8988T (cell line): ENCODE measurements around the gene DPEP2.
A peak's percentile ranks its signal among the peaks of the same experiment; 100 is the strongest.
"Not testable (repeated sequence)": the region's sequence is repeated elsewhere in the genome, so short reads cannot be mapped to it uniquely, and the experiment has no call there.

Experiments used
- DNase-seq: peaks from one replicate; pipeline ENCODE4 v3.0.0; 2011

DPEP2 gene

DNA sequence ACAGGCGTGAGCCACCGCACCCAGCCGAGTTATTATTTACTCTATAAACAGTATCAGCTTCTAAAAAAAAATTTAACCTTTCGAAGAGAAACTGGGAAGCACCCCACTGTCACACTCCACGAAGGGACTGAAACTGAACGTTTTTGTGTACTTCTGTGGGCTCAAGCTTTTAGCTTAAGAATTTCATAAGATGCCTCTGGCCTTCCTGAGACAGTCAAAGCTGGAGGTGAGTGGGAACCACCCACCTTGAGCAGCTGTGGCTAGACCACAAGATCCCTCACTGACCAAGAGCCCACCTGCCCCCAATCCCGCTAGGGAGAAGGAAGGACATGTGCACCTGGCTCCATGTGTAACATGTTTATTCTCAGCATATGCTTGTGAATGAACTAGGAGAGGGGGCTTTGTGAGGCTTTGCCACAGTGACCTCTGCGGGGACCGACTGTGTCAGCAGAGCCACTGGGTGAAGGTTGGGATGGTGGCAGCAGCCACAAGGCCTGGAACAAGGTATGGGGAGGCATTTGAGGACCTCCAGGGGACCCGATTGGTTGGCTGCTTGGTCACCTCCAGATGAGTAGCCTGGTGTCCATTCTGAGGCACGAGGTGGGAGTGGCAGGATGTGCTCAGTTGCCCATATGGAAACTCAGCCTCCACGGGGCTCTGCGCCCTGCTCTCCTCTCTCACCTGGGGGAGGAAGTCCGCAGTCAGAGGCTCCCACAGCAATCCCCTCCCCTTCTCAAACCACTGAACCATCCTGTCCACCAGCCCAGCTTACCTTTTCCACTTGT lies 23.8 kb downstream of the DPEP2 start:
- no peak for DNase-seq

DNA sequence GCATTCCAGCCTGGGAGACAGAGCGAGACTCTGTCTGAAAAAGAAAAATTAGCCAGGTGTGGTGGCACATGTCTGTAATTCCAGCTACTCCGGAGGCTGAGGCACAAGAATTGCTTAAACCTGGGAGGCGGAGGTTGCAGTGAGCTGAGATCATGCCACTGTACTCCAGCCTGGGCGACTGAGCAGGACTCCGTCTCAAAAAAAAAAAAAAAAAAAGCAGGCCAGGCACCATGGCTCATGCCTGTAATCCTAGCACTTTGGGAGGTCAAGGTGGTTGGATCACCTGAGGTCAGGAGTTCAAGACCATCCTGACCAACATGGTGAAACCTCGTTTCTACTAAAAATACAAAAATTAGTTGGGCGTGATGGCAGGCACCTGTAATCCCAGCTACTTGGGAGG lies 27.0 kb downstream of the DPEP2 start:
- not testable (repeated sequence) for DNase-seq

DNA sequence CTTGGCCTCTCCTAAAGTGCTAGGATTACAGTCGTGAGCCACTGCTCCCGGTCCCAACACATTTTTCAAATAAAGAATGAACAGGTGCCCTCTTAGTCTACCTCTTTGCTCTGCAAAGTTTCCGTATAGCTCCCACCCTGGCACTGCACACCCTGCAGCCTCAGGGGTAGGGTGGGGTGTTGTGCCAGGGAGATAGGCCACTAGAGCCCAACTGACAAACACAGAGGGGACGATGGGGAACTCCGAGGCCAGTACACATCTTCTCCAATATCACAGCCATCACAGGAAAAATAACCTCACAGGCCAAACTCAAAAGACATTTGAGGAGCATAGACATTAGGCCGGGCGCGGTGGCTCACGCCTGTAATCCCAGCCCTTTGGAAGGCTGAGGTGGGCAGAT lies 28.2 kb downstream of the DPEP2 start:
- no peak for DNase-seq

DNA sequence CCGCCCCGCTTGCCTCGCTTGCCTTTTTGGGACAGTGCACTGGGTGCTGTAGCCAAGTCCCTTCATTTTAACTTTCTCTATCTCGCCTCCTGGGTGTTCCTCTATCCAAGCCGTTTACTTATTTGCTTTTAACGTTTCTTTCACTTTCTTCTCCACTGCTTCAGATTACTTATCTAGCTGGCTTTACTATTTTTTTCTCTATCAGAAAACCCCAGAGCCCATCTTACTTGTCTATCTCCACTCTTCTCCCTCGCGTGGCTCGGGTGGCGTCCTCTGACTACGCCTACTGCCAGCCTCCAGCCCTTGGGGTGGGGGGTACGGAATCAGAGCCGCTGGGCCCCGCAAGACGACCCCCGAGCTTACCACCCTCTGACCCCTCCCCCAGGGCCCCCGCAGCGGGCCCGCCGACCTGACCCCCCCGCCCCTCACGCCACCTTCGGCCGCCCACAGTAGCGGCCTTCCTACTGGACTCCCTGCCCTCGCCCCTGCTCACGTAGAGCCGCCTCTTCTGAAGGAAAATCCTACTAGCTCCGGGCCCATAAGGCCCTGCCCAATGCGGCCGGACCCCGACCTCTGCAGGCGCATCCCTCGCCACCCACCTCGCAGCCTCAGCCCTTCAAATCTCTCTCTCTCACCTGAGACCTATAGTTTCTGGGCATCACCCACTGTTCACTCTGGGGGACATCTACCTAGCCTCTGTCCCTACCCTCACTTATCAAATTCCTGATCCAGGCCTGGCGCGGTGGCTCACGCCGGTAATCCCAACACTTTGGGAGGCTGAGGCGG lies 29.8 kb downstream of the DPEP2 start:
- DNase-seq = no peak

DNA sequence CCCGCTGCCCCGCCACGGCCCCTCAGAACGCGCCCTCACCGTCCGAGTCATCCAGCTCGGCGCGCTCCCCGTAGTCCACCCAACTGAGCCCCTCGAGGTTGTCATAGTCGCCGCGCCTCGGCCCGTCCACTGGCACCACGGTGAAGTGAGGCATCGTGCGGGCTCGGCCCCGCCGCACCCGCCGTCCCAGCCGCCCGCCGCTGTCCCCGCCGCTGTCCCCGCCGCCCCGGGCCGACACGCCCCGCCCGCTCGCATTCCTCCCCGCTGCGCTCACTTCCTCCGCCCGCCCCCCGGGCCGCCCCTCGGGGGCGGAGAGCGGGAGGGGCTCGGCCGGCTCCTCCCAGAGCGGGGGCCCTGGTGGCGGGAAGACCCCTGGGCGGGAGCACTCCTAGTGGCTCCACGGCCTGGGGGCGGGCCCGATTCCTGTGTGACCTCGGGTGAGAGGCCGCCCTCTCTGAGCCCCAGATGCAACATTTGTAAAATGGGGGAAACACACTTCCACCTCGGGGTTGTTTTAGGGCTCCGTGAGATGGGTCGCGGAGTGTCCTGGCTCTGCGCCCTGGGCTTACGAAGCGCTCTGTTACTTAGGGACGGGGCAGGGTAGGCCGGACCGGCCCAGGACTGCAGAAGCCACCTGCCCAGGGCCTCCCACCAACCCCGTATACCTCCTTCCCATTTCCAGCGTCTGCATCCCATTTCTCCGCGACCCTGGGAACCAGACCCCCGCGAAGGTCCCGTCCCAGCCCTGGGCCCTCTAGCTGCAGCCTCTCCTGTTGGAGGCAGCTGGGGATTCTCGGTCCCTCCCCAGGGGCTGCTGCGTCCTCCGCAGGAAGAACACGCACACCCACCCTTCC lies 30.7 kb downstream of the DPEP2 start, which contains the start of gene SLC12A4:
Gene SLC12A4, minus strand, starts transcription at position 238 of the 854 bp plus-strand sequence. Its CDS starts 84 bp downstream, at position 154.
- peak; percentile 99 for DNase-seq

DNA sequence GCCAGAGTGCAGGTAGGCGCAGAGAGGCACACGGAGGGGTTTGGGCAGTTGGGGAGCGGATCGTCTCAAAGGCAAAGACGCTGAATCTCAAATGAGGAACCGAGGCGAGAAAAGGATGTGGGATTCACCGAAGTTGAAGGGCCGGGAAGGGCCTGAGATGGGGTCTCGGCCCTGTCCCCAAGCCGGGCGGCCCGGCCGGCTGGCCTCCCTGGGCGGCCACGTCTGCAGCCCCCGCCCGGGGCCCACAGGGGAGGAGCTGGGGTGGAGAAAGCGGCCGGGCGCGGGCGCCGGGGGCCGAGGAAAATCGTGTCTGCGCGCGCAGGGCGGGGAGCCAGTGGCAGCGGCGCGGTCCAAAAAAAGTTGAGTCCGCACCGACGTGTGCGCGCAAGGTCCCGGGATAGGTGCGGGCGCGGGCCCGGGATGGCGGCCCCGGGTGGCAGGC lies 31.3 kb downstream of the DPEP2 start:
- no peak for DNase-seq

DNA sequence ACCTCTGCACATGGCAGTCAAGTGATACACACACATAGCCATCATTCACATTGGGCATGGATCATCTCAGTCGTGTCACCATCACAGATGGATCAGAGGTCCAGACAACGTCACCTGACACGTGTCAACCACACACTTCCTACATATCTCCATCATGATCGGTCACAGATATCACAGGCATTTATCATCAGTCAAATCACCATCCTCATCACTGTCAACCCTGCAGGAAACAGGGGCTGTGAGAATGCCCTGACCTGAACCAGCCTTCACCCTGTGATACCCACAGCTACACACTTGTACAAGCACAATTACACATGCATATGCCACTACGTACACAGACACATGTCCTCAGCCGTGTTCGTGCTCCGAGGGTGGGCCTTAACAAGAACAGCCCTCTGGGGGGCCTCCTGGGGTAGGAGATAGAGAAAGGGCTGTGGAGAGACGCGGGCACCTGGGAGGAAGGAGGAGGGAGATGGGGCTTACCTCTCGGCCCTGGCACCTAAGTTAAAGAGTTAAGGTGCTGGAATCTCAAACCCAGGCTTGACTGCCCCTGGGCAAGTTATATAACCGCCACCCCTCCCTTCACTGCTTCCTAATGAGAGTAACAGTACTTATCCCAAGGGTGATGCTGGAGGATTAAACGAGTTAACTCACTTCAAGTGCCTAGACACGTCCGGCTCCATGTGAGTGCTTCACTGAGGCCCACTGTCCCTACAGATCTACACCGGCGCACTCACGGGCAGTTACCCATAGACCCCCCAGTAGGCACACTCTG lies 31.9 kb downstream of the DPEP2 start:
- no peak for DNase-seq

DNA sequence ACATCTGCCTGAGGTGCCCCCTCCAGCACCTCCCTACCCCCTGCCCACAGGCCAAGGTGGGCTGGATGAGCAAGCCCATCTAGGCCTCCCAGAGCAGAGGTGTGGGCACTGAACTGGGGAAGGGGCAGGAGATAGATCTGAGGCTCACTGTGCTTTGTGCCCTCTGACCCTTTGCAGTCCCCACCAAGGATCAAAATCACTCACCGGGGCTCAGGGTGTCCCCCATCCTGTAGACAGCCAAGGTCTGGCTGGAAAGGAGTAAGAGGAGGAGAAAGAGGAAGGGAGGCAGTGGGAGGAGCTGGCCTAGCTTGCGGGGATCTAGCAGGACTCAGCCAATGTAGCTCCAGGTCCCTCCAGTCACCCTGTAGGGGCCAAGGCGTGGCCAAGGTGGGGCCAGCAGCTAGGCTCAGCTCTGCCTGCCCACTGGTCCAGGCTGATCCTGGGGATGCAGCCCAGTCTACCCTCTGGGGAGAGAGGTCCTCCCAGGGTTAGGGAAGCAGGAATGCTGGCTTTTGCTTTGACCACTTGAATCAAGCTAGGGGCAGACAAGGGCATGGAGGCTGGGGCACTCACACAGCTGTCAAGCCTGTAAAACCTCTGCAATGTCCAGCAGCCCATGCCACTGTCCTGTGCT lies 32.6 kb downstream of the DPEP2 start:
- peak; percentile 83 for DNase-seq

DNA sequence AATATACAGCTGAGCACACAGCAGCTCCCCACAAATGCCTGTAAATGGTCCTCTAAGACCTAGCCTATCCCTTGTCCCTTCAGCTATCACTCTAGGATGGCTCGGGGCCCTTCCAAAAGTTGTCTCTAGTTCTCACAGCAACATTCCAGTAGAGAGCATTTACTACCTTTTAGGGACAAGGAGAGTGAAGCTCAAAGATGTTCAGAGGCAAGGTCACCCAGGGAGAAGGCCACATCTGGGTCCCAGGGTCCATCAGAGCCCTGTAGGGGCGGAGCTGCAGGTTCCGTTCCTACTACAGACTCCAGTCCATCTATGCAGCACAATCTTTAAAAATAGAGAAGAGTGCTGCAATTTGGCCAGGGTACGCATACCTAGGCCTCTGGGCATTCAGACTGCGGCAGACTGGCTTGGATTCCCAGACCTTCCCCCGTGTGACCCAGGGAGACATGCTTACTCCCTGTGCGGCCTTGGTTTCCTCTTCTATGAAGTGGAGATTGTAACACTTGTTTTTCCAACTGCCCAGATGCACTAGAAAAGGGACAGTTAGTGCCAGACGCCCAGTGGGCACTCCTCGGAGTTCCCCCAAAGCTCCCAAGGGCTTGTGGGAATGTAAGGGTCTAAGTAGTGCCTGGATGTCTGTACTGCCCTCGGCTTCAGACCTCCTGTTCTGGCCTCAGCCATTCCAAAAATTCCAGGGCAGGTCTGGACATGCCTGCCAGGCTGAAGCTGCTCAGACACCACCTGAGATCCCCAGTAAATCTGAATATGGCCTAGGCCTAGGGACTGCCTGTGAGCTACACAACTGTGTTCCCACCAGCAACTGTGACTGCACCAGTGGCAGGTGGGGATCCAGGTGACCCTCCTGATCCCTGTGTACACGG lies 33.4 kb downstream of the DPEP2 start:
- no peak for DNase-seq

DNA sequence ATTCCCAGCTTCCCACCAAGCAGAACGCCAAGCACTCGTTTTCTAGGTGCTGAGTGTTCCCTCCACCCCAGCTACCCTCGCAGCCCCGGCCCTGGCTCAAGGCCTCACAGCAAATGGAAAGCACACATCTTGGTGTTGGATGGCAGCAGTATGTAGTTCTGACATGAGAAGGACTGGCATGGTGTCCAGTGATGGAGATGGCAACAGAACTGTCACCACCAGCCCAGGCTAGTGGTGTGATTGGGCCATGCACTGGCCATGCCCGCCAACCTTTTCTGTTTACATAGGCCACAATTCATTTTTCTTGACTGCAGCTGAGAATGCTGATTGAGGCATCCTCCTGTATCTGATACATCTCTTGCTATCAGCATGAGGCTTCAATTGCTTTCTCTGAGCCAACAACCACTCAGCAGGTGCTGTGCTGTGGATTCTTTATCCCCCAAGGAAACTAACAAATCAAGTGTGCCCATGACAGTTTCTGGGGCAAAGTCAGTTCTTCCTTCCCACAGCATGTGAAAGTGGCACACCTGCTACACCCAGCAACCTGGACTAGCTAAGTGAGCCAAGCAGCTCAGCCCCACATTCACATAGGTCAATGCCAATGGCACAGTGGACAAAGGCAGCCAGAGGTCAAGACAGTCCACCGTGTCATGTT lies 34.7 kb downstream of the DPEP2 start:
- no peak for DNase-seq

DNA sequence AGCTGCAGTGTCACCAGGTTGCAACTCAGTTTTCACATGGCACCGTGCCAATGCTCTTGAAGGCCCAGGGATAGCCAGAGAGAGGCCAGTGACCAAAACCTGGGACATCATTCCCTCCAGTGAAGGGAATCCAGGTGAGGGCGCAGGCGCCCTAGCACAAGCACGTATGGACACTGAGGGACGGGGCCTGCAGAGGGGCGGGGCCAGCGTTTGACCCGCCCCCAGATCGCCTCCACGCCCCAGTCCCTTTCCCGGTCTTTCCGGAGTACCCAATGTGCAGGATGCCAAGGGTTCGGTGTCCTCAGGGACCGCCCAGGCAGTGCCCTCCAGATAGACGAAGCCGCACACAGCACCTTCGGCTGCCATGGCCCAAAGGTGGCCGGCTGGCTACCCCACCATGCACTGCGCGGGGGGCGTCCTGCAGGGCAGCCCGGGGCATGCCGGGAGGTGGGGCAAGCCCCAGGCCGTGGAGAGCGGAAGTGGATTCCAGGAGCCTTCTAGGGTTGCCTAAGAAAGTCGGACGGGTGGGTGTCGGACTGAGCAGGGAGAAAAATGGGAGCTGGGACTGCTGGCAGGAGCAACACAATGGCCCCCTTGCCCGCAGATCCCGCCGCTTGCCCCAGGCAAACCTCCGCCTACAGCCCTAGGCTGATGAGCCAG lies 35.5 kb downstream of the DPEP2 start:
- DNase-seq = no peak

DNA sequence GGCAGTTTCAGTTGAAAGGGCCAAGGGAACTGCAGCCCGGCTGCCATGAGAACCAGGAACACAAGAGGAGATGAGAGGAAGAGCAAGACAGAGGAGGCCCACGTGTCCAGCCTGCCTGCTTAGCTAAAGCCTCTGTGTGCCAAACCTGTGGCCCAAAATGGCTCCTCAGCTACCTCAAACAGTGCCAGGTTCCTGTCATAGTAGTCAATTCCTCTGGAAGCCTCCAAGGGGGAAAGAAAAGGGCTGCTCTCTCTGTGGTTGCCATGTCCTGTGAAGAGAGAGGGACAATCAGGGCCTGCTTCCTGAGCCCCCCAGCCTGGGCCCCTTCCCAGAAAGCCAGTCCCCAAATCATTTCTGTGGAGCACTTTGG lies 36.0 kb downstream of the DPEP2 start:
- DNase-seq = no peak

DNA sequence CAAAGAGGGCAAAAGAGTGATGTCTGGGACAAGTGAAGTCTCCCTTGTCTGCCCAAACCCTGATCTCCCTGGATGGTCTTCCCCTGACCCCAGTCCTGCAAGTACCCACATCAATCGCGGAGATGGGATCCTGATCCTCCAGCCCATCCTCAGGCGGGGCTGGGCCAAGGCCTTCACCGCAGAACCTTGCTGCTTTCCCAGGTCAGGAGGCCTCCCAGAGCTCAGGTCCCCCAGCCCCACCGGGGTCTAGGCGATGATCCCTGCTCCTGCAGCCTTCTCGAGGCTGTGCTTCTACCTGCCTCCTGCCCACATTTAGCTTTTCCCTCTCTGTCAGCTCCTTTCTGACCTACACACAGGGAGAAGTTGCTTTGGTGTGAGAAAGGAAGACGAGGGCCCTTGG lies 37.1 kb downstream of the DPEP2 start:
- DNase-seq = no peak

DNA sequence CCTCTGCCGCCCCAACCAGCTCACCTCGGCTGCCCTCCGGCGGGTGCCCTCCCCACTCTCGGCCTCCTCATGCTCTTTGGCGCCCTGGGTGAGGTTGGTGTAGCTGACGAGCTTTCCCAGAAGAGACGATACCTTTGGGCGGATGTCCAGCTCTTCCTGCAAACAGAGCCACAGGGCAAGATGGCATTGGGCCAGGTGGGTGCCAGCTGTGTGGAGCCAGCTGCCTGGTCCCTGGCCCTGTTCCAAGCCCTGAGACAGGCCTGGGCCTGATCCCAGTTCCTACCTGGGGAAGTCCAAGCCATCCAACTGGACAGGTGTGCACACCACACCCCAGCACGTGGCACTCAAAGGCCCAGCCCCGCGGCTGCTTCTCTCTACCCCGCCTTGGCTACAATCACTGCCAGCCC lies 37.7 kb downstream of the DPEP2 start:
- no peak for DNase-seq

DNA sequence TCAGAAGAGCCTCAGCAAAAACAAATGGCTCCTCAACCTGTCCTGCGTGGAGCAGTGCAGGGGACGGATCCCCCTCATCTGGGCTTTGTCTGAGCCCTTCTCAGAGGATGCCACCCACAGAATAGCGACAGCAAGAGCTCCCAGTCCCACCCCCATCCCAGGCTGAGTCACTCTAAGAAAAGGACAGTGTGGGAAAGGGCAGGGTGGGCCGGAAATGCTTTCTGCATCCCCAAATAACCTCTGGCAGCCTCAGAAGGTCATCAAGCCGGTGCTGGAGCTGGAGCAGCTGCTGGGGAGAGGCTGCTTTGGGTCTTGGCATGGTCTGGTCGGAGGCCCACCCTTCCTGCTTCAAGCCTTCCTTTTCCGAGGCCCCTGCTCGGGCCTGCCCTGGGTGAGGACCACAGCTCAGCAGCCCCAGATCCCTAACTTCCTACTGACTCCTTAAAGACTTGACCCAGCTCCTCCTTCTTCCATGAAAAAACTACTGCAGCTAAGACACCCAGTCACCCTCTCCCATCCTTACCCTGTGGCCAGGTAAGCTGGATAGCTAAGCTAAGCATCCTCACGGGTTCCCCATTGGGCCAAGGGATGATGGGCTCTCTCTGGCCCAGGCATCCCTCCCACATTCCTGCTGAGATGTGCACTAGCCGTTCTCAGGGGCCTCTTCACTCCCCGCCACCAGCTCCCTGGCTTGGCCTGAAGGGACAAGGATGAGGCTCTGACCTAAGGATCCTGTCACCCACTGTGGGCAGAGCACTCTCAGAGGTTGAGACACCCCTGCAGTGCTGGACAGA lies 39.6 kb downstream of the DPEP2 start:
- DNase-seq = no peak

DNA sequence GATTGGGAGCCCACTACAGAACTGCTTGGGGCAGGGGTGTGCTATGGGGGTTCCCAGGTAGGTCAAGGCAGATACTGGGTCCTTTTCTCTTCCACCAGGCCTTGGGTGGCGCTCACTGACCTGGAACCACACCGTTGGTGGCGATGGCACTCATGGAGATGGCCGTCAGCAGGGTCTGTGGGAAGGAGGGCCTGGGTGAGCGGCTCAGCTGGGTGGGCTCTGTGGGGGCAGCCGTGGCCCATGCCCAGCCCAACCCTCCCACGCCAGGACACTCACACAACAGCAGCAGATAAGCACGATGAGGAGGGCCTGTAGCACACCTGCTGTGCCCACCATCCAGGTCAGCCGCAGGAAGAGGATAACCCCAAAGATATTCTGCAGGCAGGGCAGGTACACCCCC lies 41.7 kb downstream of the DPEP2 start:
- no peak for DNase-seq

DNA sequence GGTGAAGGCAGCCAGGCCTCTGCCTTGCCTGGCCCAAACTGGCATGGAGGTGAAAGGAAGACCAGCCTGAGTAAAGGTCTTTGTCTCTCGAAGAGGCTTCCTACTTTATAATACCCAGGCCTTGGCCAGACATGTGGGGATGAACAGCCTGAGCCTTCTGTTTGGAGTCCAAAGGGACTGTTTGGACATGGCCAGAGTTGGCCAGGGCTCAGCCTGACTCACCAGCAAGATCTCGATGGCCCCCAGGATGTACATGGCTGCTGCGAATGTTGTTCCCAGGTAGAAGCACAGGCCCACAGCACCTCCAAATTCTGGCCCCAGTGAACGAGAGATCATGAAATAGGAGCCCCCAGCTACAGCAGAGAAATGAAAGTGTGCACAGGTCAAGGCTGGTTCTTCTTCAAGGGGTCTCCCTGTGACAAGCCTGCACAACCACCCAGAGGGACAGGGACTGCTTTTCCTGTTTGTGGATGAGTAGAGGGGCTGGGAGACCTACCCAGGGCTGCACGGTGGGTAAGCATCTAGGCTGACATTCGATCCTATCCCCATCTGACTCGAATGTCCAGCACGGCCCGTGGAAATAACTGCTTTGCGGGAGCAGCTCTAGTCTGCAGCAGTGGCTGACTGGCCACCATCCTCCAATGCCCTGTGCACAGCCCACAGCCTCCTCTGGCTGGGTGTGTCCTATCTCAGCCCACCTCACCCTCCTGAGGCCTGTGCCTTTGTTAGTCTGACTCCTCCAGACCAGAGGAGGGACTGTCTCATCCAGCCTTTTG lies 44.7 kb downstream of the DPEP2 start:
- no peak for DNase-seq
